Measurements from ENCODE around the gene TBCCD1. TPM values are rescaled to one million over a fixed set of nuclear protein-coding genes. Genes with fewer than 3 reads are reported as not detected.

The TBCCD1 gene
- total RNA-seq, 1 experiment from 2014 or later = 7.4 TPM

- no peak overlapping the region for H3K27ac ChIP-seq (ENCODE audit: insufficient read length, low read depth, low read length)
- Mint-ChIP-seq H3K4me3 (no peak overlapping the region), H3K36me3 (ENCODE audit: insufficient read depth in 1 of 3, low read depth in 3 of 3) (no peaks in the 10 kb centered on the region), H3K27ac (no peak overlapping the region), H3K9me3 (peaks cover 11 to 12% of the 10 kb centered on the region in 2 experiments; a peak in 3 of 5 replicates), H3K27me3 (ENCODE audit: low read depth) (peaks cover 8% of the 10 kb centered on the region), H3K4me1 (no peaks in the 10 kb centered on the region)
- H3K4me2 ChIP-seq (ENCODE audit: insufficient read depth, insufficient read length, low read length) = no peak overlapping the region
- H3K23ac ChIP-seq (ENCODE audit: insufficient read length, low read depth, low read length) = no peak overlapping the region
- no peak overlapping the region for H2BK12ac ChIP-seq (ENCODE audit: insufficient read length, low read depth, low read length)
- no peaks in the 10 kb centered on the region for H3K27me3 ChIP-seq (ENCODE audit: insufficient read depth, low read length)
- no peaks in the 10 kb centered on the region for H4K20me1 ChIP-seq (ENCODE audit: control insufficient read depth, insufficient read depth, insufficient read length)
- H3K14ac ChIP-seq (ENCODE audit: insufficient read depth, low read length) = no peak overlapping the region
- H3K4me1 ChIP-seq (ENCODE audit: insufficient read depth, low read length) = no peaks in the 10 kb centered on the region
- no peak overlapping the region for H2AK5ac ChIP-seq (ENCODE audit: insufficient read length, low read length)
- H3K79me2 ChIP-seq (ENCODE audit: insufficient read depth, low read length) = no peaks in the 10 kb centered on the region
- no peak overlapping the region for H3T11ph ChIP-seq (ENCODE audit: low read length)
- H3K79me1 ChIP-seq (ENCODE audit: insufficient read depth, low read depth, low read length, poor library complexity, severe bottlenecking) = no peaks in the 10 kb centered on the region
- H3K9ac ChIP-seq (ENCODE audit: extremely low read depth, insufficient read length, low read length) = no peak overlapping the region
- H2AFZ ChIP-seq (ENCODE audit: low read length) = no peak overlapping the region
- no peak overlapping the region for H4K5ac ChIP-seq (ENCODE audit: insufficient read length, low read depth, low read length)
- no peak overlapping the region for H2BK120ac ChIP-seq (ENCODE audit: low read depth, low read length, poor library complexity, severe bottlenecking)
- H3K56ac ChIP-seq (ENCODE audit: insufficient read length, low read depth, low read length) = no peak overlapping the region
- no peak overlapping the region for H2BK15ac ChIP-seq (ENCODE audit: low read depth, low read length)
- DNase-seq = no peak
- no peak overlapping the region for H4K91ac ChIP-seq (ENCODE audit: insufficient read length, low read depth, low read length)
- TF ChIP-seq, protein P1, sequence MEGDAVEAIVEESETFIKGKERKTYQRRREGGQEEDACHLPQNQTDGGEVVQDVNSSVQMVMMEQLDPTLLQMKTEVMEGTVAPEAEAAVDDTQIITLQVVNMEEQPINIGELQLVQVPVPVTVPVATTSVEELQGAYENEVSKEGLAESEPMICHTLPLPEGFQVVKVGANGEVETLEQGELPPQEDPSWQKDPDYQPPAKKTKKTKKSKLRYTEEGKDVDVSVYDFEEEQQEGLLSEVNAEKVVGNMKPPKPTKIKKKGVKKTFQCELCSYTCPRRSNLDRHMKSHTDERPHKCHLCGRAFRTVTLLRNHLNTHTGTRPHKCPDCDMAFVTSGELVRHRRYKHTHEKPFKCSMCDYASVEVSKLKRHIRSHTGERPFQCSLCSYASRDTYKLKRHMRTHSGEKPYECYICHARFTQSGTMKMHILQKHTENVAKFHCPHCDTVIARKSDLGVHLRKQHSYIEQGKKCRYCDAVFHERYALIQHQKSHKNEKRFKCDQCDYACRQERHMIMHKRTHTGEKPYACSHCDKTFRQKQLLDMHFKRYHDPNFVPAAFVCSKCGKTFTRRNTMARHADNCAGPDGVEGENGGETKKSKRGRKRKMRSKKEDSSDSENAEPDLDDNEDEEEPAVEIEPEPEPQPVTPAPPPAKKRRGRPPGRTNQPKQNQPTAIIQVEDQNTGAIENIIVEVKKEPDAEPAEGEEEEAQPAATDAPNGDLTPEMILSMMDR (conservative IDR thresholded peaks at IDR 0.05) = no peak
- no peak overlapping the region for H3K18ac ChIP-seq (ENCODE audit: insufficient read length, low read depth, low read length)
- H2BK20ac ChIP-seq (ENCODE audit: low read depth, low read length, poor library complexity, severe bottlenecking) = no peak overlapping the region
- H2BK5ac ChIP-seq (ENCODE audit: insufficient read length, low read length) = no peak overlapping the region
- H3K4ac ChIP-seq (ENCODE audit: low read depth, low read length) = no peak overlapping the region
- H3K9me3 ChIP-seq (ENCODE audit: control insufficient read depth, low read depth, low read length) = no peaks in the 10 kb centered on the region
- H3K23me2 ChIP-seq (ENCODE audit: insufficient read length, low read depth, low read length, poor library complexity, severe bottlenecking) = no peaks in the 10 kb centered on the region
- no peak overlapping the region for H4K8ac ChIP-seq (replicated peaks; ENCODE audit: insufficient read length, low read depth, low read length)
Measured at GRCh38 chr3:186496635-186497034, 70.5 kb downstream of the TBCCD1 start.

Other genes with a start within 250 kb of the TBCCD1 start
- not detected in 2 replicates for gene DGKG, start 205.1 kb downstream of the TBCCD1 start, total RNA-seq (2021)
- gene CRYGS, start 23.0 kb downstream of the TBCCD1 start, total RNA-seq (2021) = 0.83 and 1.0 TPM in 2 replicates
- 57.4 and 61.2 TPM in 2 replicates for gene DNAJB11, start 3.4 kb upstream of the TBCCD1 start, total RNA-seq (2021)
- 0.13 TPM in 1 of 2 replicates, not detected in the other for gene AHSG, start 45.7 kb upstream of the TBCCD1 start, total RNA-seq (2021)
- not detected in 2 replicates for gene FETUB, start 73.1 kb upstream of the TBCCD1 start, total RNA-seq (2021)
- not detected in 2 replicates for gene HRG, start 98.7 kb upstream of the TBCCD1 start, total RNA-seq (2021)
- not detected in 2 replicates for gene KNG1, start 150.0 kb upstream of the TBCCD1 start, total RNA-seq (2021)
- 398 and 417 TPM in 2 replicates for gene EIF4A2, start 216.2 kb upstream of the TBCCD1 start, total RNA-seq (2021)
- 103 and 108 TPM in 2 replicates for gene RFC4, start 239.1 kb upstream of the TBCCD1 start, total RNA-seq (2021)

All from H9 (cell line).